Osteoblast (primary cell): ENCODE measurements around the gene MAP3K1. TPM values are rescaled to one million over a fixed set of nuclear protein-coding genes. Genes with fewer than 3 reads are reported as not detected.

ENCODE experiments used
- DNase-seq: peaks from one replicate; pipeline ENCODE4 v3.0.0; 2011; ENCODE audit warnings: low spot score, mixed read lengths; ENCODE audit not compliant: insufficient read length; ENCODE audit errors: missing footprints
- H2AFZ ChIP-seq: 2 replicates; pipeline ENCODE4 v1.6.0; 2011; ENCODE audit warnings: mild to moderate bottlenecking, low read length
- H3K27ac ChIP-seq: 2 replicates; pipeline ENCODE4 v1.5.1; 2011; ENCODE audit warnings: mild to moderate bottlenecking, low read depth, low read length, moderate library complexity
- H3K27me3 ChIP-seq: 2 replicates; pipeline ENCODE4 v1.6.0; 2012; ENCODE audit warnings: mild to moderate bottlenecking, control low read depth, inconsistent platforms, low read length, moderate library complexity; ENCODE audit not compliant: insufficient read depth
- H3K36me3 ChIP-seq: 2 replicates; pipeline ENCODE4 v1.5.1; 2011; ENCODE audit warnings: mild to moderate bottlenecking, low read length, control low read depth, moderate library complexity; ENCODE audit not compliant: insufficient read depth
- H3K4me1 ChIP-seq: 2 replicates; pipeline ENCODE4 v1.5.1; 2011; ENCODE audit warnings: mild to moderate bottlenecking, low read length, control low read depth, moderate library complexity; ENCODE audit not compliant: insufficient read depth
- H3K4me2 ChIP-seq: 2 replicates; pipeline ENCODE4 v1.6.0; 2011; ENCODE audit warnings: mild to moderate bottlenecking, low read length; ENCODE audit not compliant: insufficient read depth
- H3K4me3 ChIP-seq: fragments of 200-600 bp; sonication (generic); 3 replicates; pipeline ENCODE4 v1.5.1; 2012; ENCODE audit warnings: mild to moderate bottlenecking, low read length, inconsistent platforms; ENCODE audit not compliant: insufficient read depth
- H3K79me2 ChIP-seq: 2 replicates; pipeline ENCODE4 v1.6.0; 2012; ENCODE audit warnings: mild to moderate bottlenecking, low read length, control low read depth, inconsistent platforms; ENCODE audit not compliant: insufficient read depth
- H3K9me3 ChIP-seq: 2 replicates; pipeline ENCODE4 v1.5.1; 2011; ENCODE audit warnings: low read depth, low read length, control low read depth
- H4K20me1 ChIP-seq: 2 replicates; pipeline ENCODE4 v1.6.0; 2012; ENCODE audit warnings: mild to moderate bottlenecking, low read length, control low read depth; ENCODE audit not compliant: insufficient read depth
- CTCF ChIP-seq: IDR thresholded peaks from 2 replicates; pipeline ENCODE4 v1.5.1; 2011; ENCODE audit warnings: mild to moderate bottlenecking, low read depth, low read length, moderate library complexity; ENCODE audit errors: extremely low read depth
- total RNA-seq: library from RNA; depleted of rRNA; stranded (reverse); fragments of >200 nt; gene quantifications from 2 replicates; pipeline ENCODE4 v1.2.3, GENCODE V29; 2012

The MAP3K1 gene
- total RNA-seq, 1 donor, result 8.0 TPM

DNA sequence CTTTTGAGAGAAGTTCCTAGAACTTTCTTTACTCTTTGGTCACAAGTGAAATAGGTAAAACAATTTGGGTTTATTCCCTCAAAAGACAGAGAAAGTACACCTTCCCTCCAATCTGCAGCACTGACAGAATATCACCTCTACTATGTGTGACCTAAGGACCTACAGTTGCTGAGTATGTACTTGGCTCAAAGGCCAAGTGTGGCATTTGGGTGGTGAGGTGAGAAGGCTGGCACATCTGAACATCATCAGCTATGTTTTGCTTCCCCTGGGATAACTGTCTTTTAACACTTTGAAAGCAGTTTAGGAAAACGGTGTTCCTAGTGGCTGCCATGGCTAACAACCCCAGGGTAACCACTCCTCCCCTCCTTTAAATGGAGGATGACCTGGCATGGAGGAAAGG lies 119.0 kb downstream of the MAP3K1 start:
- H3K4me1 ChIP-seq, result no peaks in the 10 kb centered on the region
- no peak overlapping the region for H3K27ac ChIP-seq
- H3K9me3 ChIP-seq, result no peaks in the 10 kb centered on the region
- H2AFZ ChIP-seq, result no peak overlapping the region
- H4K20me1 ChIP-seq, result no peaks in the 10 kb centered on the region
- no peaks in the 10 kb centered on the region for H3K79me2 ChIP-seq
- DNase-seq, result no peak
- H3K4me2 ChIP-seq, result no peak overlapping the region
- TF ChIP-seq CTCF, result no peak
- peaks cover 83% of the 10 kb centered on the region for H3K36me3 ChIP-seq
- no peak overlapping the region for H3K4me3 ChIP-seq
- no peaks in the 10 kb centered on the region for H3K27me3 ChIP-seq

- Histone ChIP-seq H3K27ac (no peak overlapping the region), H3K4me1 (no peaks in the 10 kb centered on the region), H2AFZ (no peak overlapping the region), H3K79me2 (peaks cover 7% of the 10 kb centered on the region), H4K20me1 (peaks cover 6% of the 10 kb centered on the region), H3K9me3 (no peaks in the 10 kb centered on the region), H3K4me3 (no peak overlapping the region), H3K27me3 (no peaks in the 10 kb centered on the region), H3K4me2 (no peak overlapping the region), H3K36me3 (peaks cover 81% of the 10 kb centered on the region)
- no peak for TF ChIP-seq CTCF
- DNase-seq, result no peak
Measured at GRCh38 chr5:56938858-56939257, 123.5 kb downstream of the MAP3K1 start.

DNA sequence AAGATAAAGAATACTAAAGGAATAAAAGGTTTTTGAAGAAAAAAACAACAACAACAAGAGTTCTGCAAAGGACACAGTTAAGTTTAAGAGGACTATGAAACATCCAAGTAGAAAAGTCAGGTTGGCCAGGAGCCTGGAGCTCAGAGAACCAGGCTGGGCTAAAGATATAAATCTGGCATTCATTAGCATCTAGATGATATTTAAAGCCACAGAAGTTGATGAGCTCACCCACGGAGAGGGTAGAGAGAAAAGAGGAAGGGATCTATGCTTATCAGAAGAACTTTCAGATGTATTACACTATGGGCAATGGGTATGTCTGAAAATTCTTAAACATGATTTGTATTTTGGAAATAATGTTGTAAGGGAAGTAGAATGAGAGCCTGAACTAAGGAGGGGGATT lies 126.6 kb downstream of the MAP3K1 start:
- Histone ChIP-seq H3K9me3 (no peaks in the 10 kb centered on the region), H3K79me2 (peaks cover 7% of the 10 kb centered on the region), H4K20me1 (peaks cover 8% of the 10 kb centered on the region), H3K4me2 (no peak overlapping the region), H3K27me3 (no peaks in the 10 kb centered on the region), H3K36me3 (peaks cover 70% of the 10 kb centered on the region), H3K4me1 (no peaks in the 10 kb centered on the region), H3K4me3 (no peak overlapping the region), H3K27ac (no peak overlapping the region), H2AFZ (no peak overlapping the region)
- DNase-seq, result no peak
- TF ChIP-seq CTCF, result no peak

Other genes starting within 250 kb of the MAP3K1 start
- gene SETD9, start 94.0 kb downstream of the MAP3K1 start, total RNA-seq, result 11.2 and 13.6 TPM in 2 replicates
- gene MIER3, start 136.6 kb downstream of the MAP3K1 start, total RNA-seq, result 19.2 and 29.7 TPM in 2 replicates